Gastroesophageal sphincter (tissue), 2 donors: ENCODE results near the gene FLG2.

Source experiments
- POLR2A ChIP-seq, 2 donors: fragments of 450-650 bp; IDR thresholded peaks; one replicate each; pipeline ENCODE4 v1.6.1; 2017; ENCODE audit warnings: antibody characterized with exemption in 2 of 2, mild to moderate bottlenecking in 2 of 2, moderate library complexity in 1 of 2
- POLR2AphosphoS5 ChIP-seq: sonication (generic); formaldehyde crosslinking; IDR thresholded peaks from one replicate; pipeline ENCODE4 v1.6.1; 2017; ENCODE audit warnings: antibody characterized with exemption

- TF ChIP-seq POLR2A (IDR thresholded peaks at IDR 0.05): no peak
- TF ChIP-seq POLR2AphosphoS5: no peak
Measured at GRCh38 chr1:152359906-152360305, at the start of gene FLG2.
